Mammary epithelial cell (primary cell): Measurements from ENCODE around the gene HSPA8.

ENCODE experiments used
- CTCF ChIP-seq, 2 donors: IDR thresholded peaks in 1 of 2; conservative IDR thresholded peaks in 1 of 2; 2 replicates each; pipeline ENCODE4 v1.5.1; 2011 to 2012; ENCODE audit warnings: inconsistent platforms in 2 of 2, low read length in 2 of 2, mild to moderate bottlenecking in 2 of 2, control low read depth in 1 of 2, low read depth in 1 of 2; ENCODE audit not compliant: insufficient read depth in 1 of 2; ENCODE audit errors: extremely low read depth in 1 of 2
- EZH2 ChIP-seq: IDR thresholded peaks from 2 replicates; pipeline ENCODE4 v1.6.1; 2012; ENCODE audit warnings: low read length, inconsistent platforms, borderline replicate concordance

GRCh38 chr11:123011510-123011909 lies 50.4 kb downstream of the HSPA8 start:
- TF ChIP-seq EZH2 (no peak), CTCF (conservative IDR thresholded peaks at IDR 0.05 in 1 of 2, IDR thresholded peaks at IDR 0.05 in 1 of 2; ENCODE audit: extremely low read depth in 1 of 2, insufficient read depth in 1 of 2, low read depth in 1 of 2, low read length in 2 of 2) (no peak)
